Central memory CD8-positive, alpha-beta T cell (primary cell): ENCODE measurements around the gene MEI4.

Source experiments
- ATAC-seq: fragments of 150-1000 bp; cut with Tn5 transposase; replicated peaks from 2 replicates; pipeline ENCODE4 v1.10.0; 2022; ENCODE audit warnings: mild to moderate bottlenecking, moderate FRiP score, moderate number of reproducible peaks; ENCODE audit not compliant: poor library complexity, severe bottlenecking; ENCODE audit errors: extremely low read depth
- DNase-seq, 2 donors: peaks; one replicate each; pipeline ENCODE4 v3.0.0; 2021; ENCODE audit warnings: low spot score in 2 of 2
- H3K27ac Mint-ChIP-seq: one replicate; pipeline ENCODE4 v1.8.0; 2022; ENCODE audit warnings: low read depth, mild to moderate bottlenecking, moderate library complexity, mixed read lengths
- H3K27me3 Mint-ChIP-seq: one replicate; pipeline ENCODE4 v1.8.0; 2022; ENCODE audit warnings: mixed read lengths
- H3K36me3 Mint-ChIP-seq: one replicate; pipeline ENCODE4 v1.8.0; 2022; ENCODE audit warnings: mild to moderate bottlenecking, moderate library complexity, mixed read lengths; ENCODE audit not compliant: insufficient read depth
- H3K4me1 Mint-ChIP-seq: one replicate; pipeline ENCODE4 v1.8.0; 2022; ENCODE audit warnings: mixed read lengths
- H3K4me3 Mint-ChIP-seq: one replicate; pipeline ENCODE4 v1.8.0; 2022; ENCODE audit warnings: mild to moderate bottlenecking, moderate library complexity, mixed read lengths
- H3K9me3 Mint-ChIP-seq: one replicate; pipeline ENCODE4 v1.8.0; 2022; ENCODE audit warnings: mixed read lengths

MEI4 gene

GRCh38 chr6:77652739-77653138 is at the start of gene MEI4:
Gene MEI4, plus strand, starts transcription at chr6:77653039. Its CDS starts 37,633 bp downstream, at chr6:77690672.
- no peak within 1 kb of the TSS for H3K27ac Mint-ChIP-seq
- DNase-seq (no peak), ATAC-seq (no peak)
- no peaks in the 10 kb centered on the region for H3K27me3 Mint-ChIP-seq
- H3K4me1 Mint-ChIP-seq: no peaks in the 10 kb centered on the region
- H3K4me3 Mint-ChIP-seq: no peak within 1 kb of the TSS
- H3K9me3 Mint-ChIP-seq: peaks cover 20% of the 10 kb centered on the region
- H3K36me3 Mint-ChIP-seq: no peaks in the 10 kb centered on the region

GRCh38 chr6:77604476-77604875 is 48.4 kb upstream of the MEI4 start:
- DNase-seq (no peak), ATAC-seq (no peak)
- Mint-ChIP-seq H3K27me3 (no peaks in the 10 kb centered on the region), H3K36me3 (no peaks in the 10 kb centered on the region), H3K4me3 (no peak overlapping the region), H3K4me1 (no peaks in the 10 kb centered on the region), H3K27ac (no peak overlapping the region), H3K9me3 (peaks cover 28% of the 10 kb centered on the region)

- peaks cover 1% of the 10 kb centered on the region for H3K36me3 Mint-ChIP-seq
- no peaks in the 10 kb centered on the region for H3K4me1 Mint-ChIP-seq
- ATAC-seq (no peak), DNase-seq (no peak)
- peaks cover 16% of the 10 kb centered on the region for H3K9me3 Mint-ChIP-seq
- H3K27me3 Mint-ChIP-seq: no peaks in the 10 kb centered on the region
- no peak overlapping the region for H3K4me3 Mint-ChIP-seq
- no peak overlapping the region for H3K27ac Mint-ChIP-seq
These were observed 45.8 kb upstream of the MEI4 start for GRCh38 chr6:77607004-77607403.

GRCh38 chr6:77609106-77609505 is 43.7 kb upstream of the MEI4 start:
- H3K9me3 Mint-ChIP-seq: peaks cover 13% of the 10 kb centered on the region
- H3K27me3 Mint-ChIP-seq: no peaks in the 10 kb centered on the region
- H3K4me3 Mint-ChIP-seq: no peak overlapping the region
- H3K27ac Mint-ChIP-seq: no peak overlapping the region
- no peak for DNase-seq
- ATAC-seq: no peak
- H3K36me3 Mint-ChIP-seq: peaks cover 1% of the 10 kb centered on the region
- H3K4me1 Mint-ChIP-seq: no peaks in the 10 kb centered on the region

GRCh38 chr6:77619114-77619513 is 33.7 kb upstream of the MEI4 start:
- H3K9me3 Mint-ChIP-seq: no peaks in the 10 kb centered on the region
- no peak overlapping the region for H3K27ac Mint-ChIP-seq
- ATAC-seq: no peak
- H3K4me1 Mint-ChIP-seq: no peaks in the 10 kb centered on the region
- no peaks in the 10 kb centered on the region for H3K27me3 Mint-ChIP-seq
- no peak for DNase-seq
- no peak overlapping the region for H3K4me3 Mint-ChIP-seq
- no peaks in the 10 kb centered on the region for H3K36me3 Mint-ChIP-seq

GRCh38 chr6:77620278-77620882 is 32.5 kb upstream of the MEI4 start:
- H3K36me3 Mint-ChIP-seq: no peaks in the 10 kb centered on the region
- H3K4me1 Mint-ChIP-seq: no peaks in the 10 kb centered on the region
- H3K9me3 Mint-ChIP-seq: no peaks in the 10 kb centered on the region
- no peak overlapping the region for H3K27ac Mint-ChIP-seq
- DNase-seq (no peak), ATAC-seq (no peak)
- H3K4me3 Mint-ChIP-seq: no peak overlapping the region
- no peaks in the 10 kb centered on the region for H3K27me3 Mint-ChIP-seq

GRCh38 chr6:77624515-77624914 is 28.3 kb upstream of the MEI4 start:
- Mint-ChIP-seq H3K4me1 (no peaks in the 10 kb centered on the region), H3K9me3 (peaks cover 16% of the 10 kb centered on the region), H3K36me3 (no peaks in the 10 kb centered on the region), H3K27ac (no peak overlapping the region), H3K27me3 (no peaks in the 10 kb centered on the region), H3K4me3 (no peak overlapping the region)
- DNase-seq (no peak), ATAC-seq (no peak)

GRCh38 chr6:77626426-77626825 is 26.4 kb upstream of the MEI4 start:
- no peak overlapping the region for H3K4me3 Mint-ChIP-seq
- peaks cover 2% of the 10 kb centered on the region for H3K36me3 Mint-ChIP-seq
- H3K4me1 Mint-ChIP-seq: no peaks in the 10 kb centered on the region
- peaks cover 16% of the 10 kb centered on the region for H3K9me3 Mint-ChIP-seq
- DNase-seq (no peak), ATAC-seq (no peak)
- H3K27me3 Mint-ChIP-seq: no peaks in the 10 kb centered on the region
- H3K27ac Mint-ChIP-seq: no peak overlapping the region

GRCh38 chr6:77630014-77630413 is 22.8 kb upstream of the MEI4 start:
- Mint-ChIP-seq H3K27me3 (no peaks in the 10 kb centered on the region), H3K27ac (no peak overlapping the region), H3K36me3 (peaks cover 2% of the 10 kb centered on the region), H3K4me3 (no peak overlapping the region), H3K4me1 (no peaks in the 10 kb centered on the region), H3K9me3 (peaks cover 16% of the 10 kb centered on the region)
- DNase-seq: no peak
- no peak for ATAC-seq

GRCh38 chr6:77633471-77633870 is 19.4 kb upstream of the MEI4 start:
- Mint-ChIP-seq H3K4me3 (no peak overlapping the region), H3K36me3 (peaks cover 2% of the 10 kb centered on the region), H3K27me3 (no peaks in the 10 kb centered on the region), H3K4me1 (no peaks in the 10 kb centered on the region), H3K9me3 (no peaks in the 10 kb centered on the region), H3K27ac (no peak overlapping the region)
- ATAC-seq (no peak), DNase-seq (no peak)

- Mint-ChIP-seq H3K9me3 (no peaks in the 10 kb centered on the region), H3K27me3 (no peaks in the 10 kb centered on the region), H3K4me1 (no peaks in the 10 kb centered on the region), H3K36me3 (peaks cover 2% of the 10 kb centered on the region), H3K4me3 (no peak overlapping the region), H3K27ac (no peak overlapping the region)
- DNase-seq (no peak), ATAC-seq (no peak)
These were observed 18.7 kb upstream of the MEI4 start for GRCh38 chr6:77633993-77634715.

- H3K4me3 Mint-ChIP-seq: no peak overlapping the region
- peaks cover 11% of the 10 kb centered on the region for H3K9me3 Mint-ChIP-seq
- DNase-seq (no peak), ATAC-seq (no peak)
- H3K27me3 Mint-ChIP-seq: no peaks in the 10 kb centered on the region
- no peaks in the 10 kb centered on the region for H3K4me1 Mint-ChIP-seq
- H3K36me3 Mint-ChIP-seq: no peaks in the 10 kb centered on the region
- no peak overlapping the region for H3K27ac Mint-ChIP-seq
These were observed 14.6 kb upstream of the MEI4 start for GRCh38 chr6:77638129-77638830.
